OCI-LY1 (cell line): Measurements from ENCODE around the gene BCAN.

ENCODE experiments used
- H2AFZ ChIP-seq: fragments of 200-600 bp; sonication (generic), shearing (Covaris generic); 2 replicates; pipeline ENCODE4 v1.6.0; 2014; ENCODE audit warnings: antibody characterized with exemption, mild to moderate bottlenecking, low read length
- H3F3A ChIP-seq: fragments of 200-600 bp; sonication (generic), shearing (Covaris generic); 2 replicates; pipeline ENCODE4 v1.6.0; 2014; ENCODE audit warnings: mild to moderate bottlenecking, antibody characterized with exemption, low read length, moderate library complexity; ENCODE audit not compliant: insufficient read depth
- H3K27ac ChIP-seq: fragments of 200-600 bp; sonication (generic); 2 replicates; pipeline ENCODE4 v1.5.1; 2014; ENCODE audit warnings: low read length, mixed run types, mild to moderate bottlenecking, low read depth; ENCODE audit not compliant: poor library complexity, severe bottlenecking
- H3K27me3 ChIP-seq: fragments of 200-600 bp; sonication (generic); 2 replicates; pipeline ENCODE4 v1.6.0; 2014; ENCODE audit warnings: antibody characterized with exemption, mild to moderate bottlenecking, low read length, moderate library complexity; ENCODE audit not compliant: insufficient read depth
- H3K36me3 ChIP-seq: fragments of 200-600 bp; sonication (generic); 2 replicates; pipeline ENCODE4 v1.6.1; 2014; ENCODE audit warnings: mild to moderate bottlenecking, antibody characterized with exemption, low read length, moderate library complexity, mixed read lengths; ENCODE audit not compliant: insufficient read depth
- H3K4me1 ChIP-seq: fragments of 200-600 bp; sonication (generic); 2 replicates; pipeline ENCODE4 v1.5.1; 2014; ENCODE audit warnings: mild to moderate bottlenecking, low read length, moderate library complexity; ENCODE audit not compliant: insufficient read depth, severe bottlenecking
- H3K4me2 ChIP-seq: fragments of 200-600 bp; sonication (generic), shearing (Covaris generic); 2 replicates; pipeline ENCODE4 v1.6.1; 2014; ENCODE audit warnings: low read length
- H3K4me3 ChIP-seq: fragments of 200-600 bp; sonication (generic); 2 replicates; pipeline ENCODE4 v1.5.1; 2014; ENCODE audit warnings: low read length, low read depth, mild to moderate bottlenecking, mixed read lengths; ENCODE audit not compliant: poor library complexity, severe bottlenecking
- H3K79me2 ChIP-seq: fragments of 200-600 bp; shearing (Covaris generic); 2 replicates; pipeline ENCODE4 v1.6.1; 2016; ENCODE audit warnings: mixed run types, low read length, mixed read lengths; ENCODE audit not compliant: insufficient read depth
- H3K9ac ChIP-seq: fragments of 200-600 bp; sonication (generic), shearing (Covaris generic); 2 replicates; pipeline ENCODE4 v1.6.1; 2014; ENCODE audit warnings: mild to moderate bottlenecking, low read length, mixed read lengths
- H3K9me2 ChIP-seq: fragments of 200-600 bp; sonication (generic), shearing (Covaris generic); 2 replicates; pipeline ENCODE4 v1.6.1; 2014; ENCODE audit warnings: low read depth, mild to moderate bottlenecking, low read length, mixed read lengths
- H3K9me3 ChIP-seq: fragments of 200-600 bp; shearing (Covaris generic); 2 replicates; pipeline ENCODE4 v1.6.1; 2014; ENCODE audit warnings: low read length, mixed read lengths
- H4K20me1 ChIP-seq: fragments of 200-600 bp; sonication (generic), shearing (Covaris generic); 2 replicates; pipeline ENCODE4 v1.6.0; 2016; ENCODE audit warnings: mild to moderate bottlenecking, low read length; ENCODE audit not compliant: insufficient read depth
- EZH2 ChIP-seq: fragments of 200-600 bp; sonication (generic), shearing (Covaris generic); IDR thresholded peaks from 2 replicates; pipeline ENCODE4 v1.8.0; 2017; ENCODE audit warnings: borderline replicate concordance, mixed run types, mild to moderate bottlenecking, antibody characterized with exemption, low read length, moderate library complexity, mixed read lengths
- TF ChIP-seq, protein P1 (sequence below): fragments of 200-600 bp; sonication (generic), shearing (Covaris generic); IDR thresholded peaks from 2 replicates; pipeline ENCODE4 v1.5.1; 2017; ENCODE audit warnings: mild to moderate bottlenecking, antibody characterized with exemption, low read length, moderate library complexity, mixed read lengths

Gene BCAN

DNA sequence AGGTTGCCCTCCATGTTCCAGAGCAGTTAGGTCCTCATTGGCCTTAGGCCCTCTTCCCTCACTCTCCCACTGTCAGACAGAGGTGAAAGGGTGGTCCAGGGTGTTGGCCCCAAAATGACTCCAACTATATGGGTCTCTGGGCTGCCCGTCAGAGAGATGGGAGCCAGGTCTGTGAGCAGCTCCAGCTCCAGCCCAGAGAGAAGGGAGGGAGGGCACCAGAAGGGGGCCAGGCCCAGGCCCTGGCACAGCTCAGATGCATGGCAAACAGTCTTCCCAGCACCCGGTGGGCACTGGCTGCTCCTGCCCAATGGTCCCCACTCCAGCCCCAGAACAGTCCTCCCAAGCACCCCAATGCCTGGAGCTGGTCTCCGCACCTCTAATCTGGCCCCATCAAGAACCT lies 2.2 kb downstream of the BCAN start:
- no peak overlapping the region for H3K9ac ChIP-seq
- H3K9me3 ChIP-seq: no peaks in the 10 kb centered on the region
- H4K20me1 ChIP-seq: no peaks in the 10 kb centered on the region
- H3K27ac ChIP-seq: no peak overlapping the region
- no peak for TF ChIP-seq EZH2
- TF ChIP-seq, protein P1, sequence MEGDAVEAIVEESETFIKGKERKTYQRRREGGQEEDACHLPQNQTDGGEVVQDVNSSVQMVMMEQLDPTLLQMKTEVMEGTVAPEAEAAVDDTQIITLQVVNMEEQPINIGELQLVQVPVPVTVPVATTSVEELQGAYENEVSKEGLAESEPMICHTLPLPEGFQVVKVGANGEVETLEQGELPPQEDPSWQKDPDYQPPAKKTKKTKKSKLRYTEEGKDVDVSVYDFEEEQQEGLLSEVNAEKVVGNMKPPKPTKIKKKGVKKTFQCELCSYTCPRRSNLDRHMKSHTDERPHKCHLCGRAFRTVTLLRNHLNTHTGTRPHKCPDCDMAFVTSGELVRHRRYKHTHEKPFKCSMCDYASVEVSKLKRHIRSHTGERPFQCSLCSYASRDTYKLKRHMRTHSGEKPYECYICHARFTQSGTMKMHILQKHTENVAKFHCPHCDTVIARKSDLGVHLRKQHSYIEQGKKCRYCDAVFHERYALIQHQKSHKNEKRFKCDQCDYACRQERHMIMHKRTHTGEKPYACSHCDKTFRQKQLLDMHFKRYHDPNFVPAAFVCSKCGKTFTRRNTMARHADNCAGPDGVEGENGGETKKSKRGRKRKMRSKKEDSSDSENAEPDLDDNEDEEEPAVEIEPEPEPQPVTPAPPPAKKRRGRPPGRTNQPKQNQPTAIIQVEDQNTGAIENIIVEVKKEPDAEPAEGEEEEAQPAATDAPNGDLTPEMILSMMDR: no peak
- H3K27me3 ChIP-seq: peaks cover 7% of the 10 kb centered on the region; the same call in 1 of the 2 replicates
- no peaks in the 10 kb centered on the region for H3F3A ChIP-seq
- H3K4me2 ChIP-seq: no peak overlapping the region
- H2AFZ ChIP-seq: no peak overlapping the region
- no peaks in the 10 kb centered on the region for H3K4me1 ChIP-seq
- no peaks in the 10 kb centered on the region for H3K9me2 ChIP-seq
- H3K4me3 ChIP-seq: no peak overlapping the region
- no peaks in the 10 kb centered on the region for H3K36me3 ChIP-seq
- no peaks in the 10 kb centered on the region for H3K79me2 ChIP-seq

DNA sequence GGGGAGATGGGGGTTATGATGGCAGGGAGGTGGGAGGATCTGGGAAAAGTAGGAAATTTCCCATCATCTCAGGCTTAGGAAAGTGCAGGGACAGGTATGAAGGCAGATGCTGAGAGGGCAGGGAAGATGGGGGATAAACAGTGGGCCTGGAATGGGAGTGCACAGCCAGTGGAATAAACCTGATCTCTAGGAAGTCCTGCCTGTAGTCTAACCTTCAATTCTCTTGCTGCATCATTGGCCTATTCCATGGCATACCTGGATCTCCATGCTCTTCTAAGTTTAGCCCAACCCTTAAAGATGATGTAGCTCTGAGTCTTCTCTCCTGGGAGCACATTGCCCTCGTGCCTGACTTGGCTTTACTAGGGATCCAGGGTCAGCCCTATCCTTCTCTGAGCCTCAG lies 2.7 kb downstream of the BCAN start:
- no peak overlapping the region for H3K4me3 ChIP-seq
- no peaks in the 10 kb centered on the region for H3K4me1 ChIP-seq
- no peaks in the 10 kb centered on the region for H3F3A ChIP-seq
- H2AFZ ChIP-seq: no peak overlapping the region
- no peak overlapping the region for H3K9ac ChIP-seq
- no peak overlapping the region for H3K27ac ChIP-seq
- H3K36me3 ChIP-seq: no peaks in the 10 kb centered on the region
- TF ChIP-seq, protein P1: no peak
- TF ChIP-seq EZH2: no peak
- no peaks in the 10 kb centered on the region for H3K9me3 ChIP-seq
- no peaks in the 10 kb centered on the region for H4K20me1 ChIP-seq
- H3K27me3 ChIP-seq: peaks cover 7% of the 10 kb centered on the region; the same call in 1 of the 2 replicates
- no peaks in the 10 kb centered on the region for H3K79me2 ChIP-seq
- H3K9me2 ChIP-seq: no peaks in the 10 kb centered on the region
- no peak overlapping the region for H3K4me2 ChIP-seq

DNA sequence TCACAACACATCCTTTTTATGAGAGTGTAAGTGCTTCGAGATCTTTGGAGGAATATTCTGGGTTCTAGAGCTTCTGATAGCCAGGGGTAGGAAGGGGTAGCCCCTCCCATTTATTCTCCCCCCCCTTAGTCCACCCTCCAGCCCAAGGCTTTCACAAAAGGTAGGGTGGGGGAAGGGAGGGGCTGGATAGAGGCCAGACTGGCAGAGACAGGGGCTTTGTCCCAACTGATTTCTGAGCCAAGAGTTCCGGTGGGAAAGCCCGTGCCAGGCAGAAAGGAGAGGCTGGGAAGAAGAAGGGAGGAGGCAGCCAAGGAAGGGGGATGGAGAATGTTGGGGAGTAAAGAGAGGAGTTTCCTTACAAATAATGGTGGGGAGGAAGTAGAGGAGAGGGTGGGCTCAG lies 3.1 kb downstream of the BCAN start:
- Histone ChIP-seq H3K27me3 (peaks cover 7% of the 10 kb centered on the region; the same call in 1 of the 2 replicates), H3K36me3 (no peaks in the 10 kb centered on the region), H4K20me1 (no peaks in the 10 kb centered on the region), H3F3A (no peaks in the 10 kb centered on the region), H3K9me3 (no peaks in the 10 kb centered on the region), H3K4me3 (no peak overlapping the region), H3K9ac (no peak overlapping the region), H3K79me2 (no peaks in the 10 kb centered on the region), H3K4me2 (no peak overlapping the region), H3K4me1 (no peaks in the 10 kb centered on the region), H2AFZ (no peak overlapping the region), H3K9me2 (no peaks in the 10 kb centered on the region), H3K27ac (no peak overlapping the region)
- no peak for TF ChIP-seq EZH2
- TF ChIP-seq, protein P1: no peak
